ENCODE results near the gene PHLPP2.
"Not testable (repeated sequence)": the region's sequence is repeated elsewhere in the genome, so short reads cannot be mapped to it uniquely, and the experiment has no call there.

GRCh38 chr16:71598426-71598825 is 126.1 kb downstream of the PHLPP2 start:
- not testable (repeated sequence) for TF ChIP-seq CTCF, POLR2A (IDR thresholded peaks at IDR 0.05)

All from esophagus squamous epithelium (tissue), 4 donors.